SK-N-SH treated with all-trans-retinoic acid at 6 μM for 48 hours (cell line): ENCODE measurements around the gene DYSF.

Experiments used
- ATAC-seq: fragments of 200-7000 bp; cut with Tn5 transposase; 3 replicates; pipeline ENCODE4 v1.9.1; 2020; ENCODE audit warnings: mild to moderate bottlenecking, moderate library complexity
- ARNTL ChIP-seq: fragments of 450-650 bp; formaldehyde crosslinking; IDR thresholded peaks from 2 replicates; pipeline ENCODE4 v1.5.0; 2020; ENCODE audit warnings: low read depth, mild to moderate bottlenecking, moderate library complexity, borderline replicate concordance
- BACH2 ChIP-seq: fragments of 250-450 bp; sonication (Bioruptor Pico); IDR thresholded peaks from 2 replicates; pipeline ENCODE4 v1.9.0; 2021; ENCODE audit warnings: mild to moderate bottlenecking, borderline replicate concordance
- CREB5 ChIP-seq: fragments of 250-450 bp; sonication (Bioruptor Pico); IDR thresholded peaks from 2 replicates; pipeline ENCODE4 v1.5.1; 2020; ENCODE audit warnings: low read depth, mild to moderate bottlenecking, moderate library complexity
- CSDC2 ChIP-seq: fragments of 250-450 bp; sonication (Bioruptor Pico); IDR thresholded peaks from 2 replicates; pipeline ENCODE4 v1.5.0; 2020; ENCODE audit warnings: mild to moderate bottlenecking, moderate library complexity
- ESRRG ChIP-seq: fragments of 250-450 bp; sonication (Bioruptor Pico); IDR thresholded peaks from 2 replicates; pipeline ENCODE4 v1.6.1; 2021; ENCODE audit warnings: mild to moderate bottlenecking
- GLIS3 ChIP-seq: fragments of 250-450 bp; sonication (Bioruptor Pico); IDR thresholded peaks from 2 replicates; pipeline ENCODE4 v1.5.0; 2020; ENCODE audit warnings: mild to moderate bottlenecking, moderate library complexity
- ISL1 ChIP-seq: fragments of 250-450 bp; sonication (Bioruptor Pico); IDR thresholded peaks from 2 replicates; pipeline ENCODE4 v2.1.2; 2022; ENCODE audit warnings: mild to moderate bottlenecking, moderate library complexity
- OSR1 ChIP-seq: fragments of 250-450 bp; sonication (Bioruptor Pico); IDR thresholded peaks from 2 replicates; pipeline ENCODE4 v1.8.0; 2022; ENCODE audit warnings: moderate library complexity, mild to moderate bottlenecking, inconsistent platforms
- PATZ1 ChIP-seq: fragments of 250-450 bp; sonication (Bioruptor Pico); IDR thresholded peaks from 2 replicates; pipeline ENCODE4 v1.8.0; 2020; ENCODE audit warnings: mild to moderate bottlenecking, moderate library complexity, borderline replicate concordance
- POU6F1 ChIP-seq: fragments of 250-450 bp; sonication (Bioruptor Pico); IDR thresholded peaks from 2 replicates; pipeline ENCODE4 v1.8.0; 2021; ENCODE audit warnings: low read depth, mild to moderate bottlenecking, moderate library complexity, borderline replicate concordance
- RARB ChIP-seq: fragments of 250-450 bp; sonication (Bioruptor Pico); IDR thresholded peaks from 2 replicates; pipeline ENCODE4 v1.8.0; 2021; ENCODE audit warnings: mild to moderate bottlenecking, moderate library complexity
- SNAI2 ChIP-seq: fragments of 250-450 bp; sonication (Bioruptor Pico); IDR thresholded peaks from 2 replicates; pipeline ENCODE4 v1.5.0; 2020; ENCODE audit warnings: mild to moderate bottlenecking, moderate library complexity
- TCF4 ChIP-seq: fragments of 250-450 bp; sonication (Bioruptor Pico); IDR thresholded peaks from 2 replicates; pipeline ENCODE4 v1.8.0; 2021; ENCODE audit warnings: mild to moderate bottlenecking, moderate library complexity, borderline replicate concordance
- TOX ChIP-seq: fragments of 250-450 bp; sonication (Bioruptor Pico); IDR thresholded peaks from 2 replicates; pipeline ENCODE4 v1.8.0; 2021; ENCODE audit warnings: mild to moderate bottlenecking, moderate library complexity, borderline replicate concordance
- TSHZ2 ChIP-seq: fragments of 250-450 bp; sonication (Bioruptor Pico); IDR thresholded peaks from 2 replicates; pipeline ENCODE4 v1.5.0; 2020; ENCODE audit warnings: mild to moderate bottlenecking, moderate library complexity
- ZC3H10 ChIP-seq: fragments of 250-450 bp; sonication (Bioruptor Pico); IDR thresholded peaks from 2 replicates; pipeline ENCODE4 v1.5.1; 2021; ENCODE audit warnings: mild to moderate bottlenecking, moderate library complexity
- ZFP3 ChIP-seq: fragments of 250-450 bp; sonication (Bioruptor Pico); IDR thresholded peaks from 2 replicates; pipeline ENCODE4 v1.5.0; 2020; ENCODE audit warnings: mild to moderate bottlenecking, moderate library complexity
- ZFP30 ChIP-seq: fragments of 450-650 bp; formaldehyde crosslinking; IDR thresholded peaks from 2 replicates; pipeline ENCODE4 v1.5.0; 2022; ENCODE audit warnings: mild to moderate bottlenecking, moderate library complexity
- ZNF70 ChIP-seq: fragments of 450-650 bp; formaldehyde crosslinking; IDR thresholded peaks from 2 replicates; pipeline ENCODE4 v1.5.0; 2020; ENCODE audit warnings: mild to moderate bottlenecking, moderate library complexity
- ZNF8 ChIP-seq: fragments of 450-650 bp; formaldehyde crosslinking; IDR thresholded peaks from 2 replicates; pipeline ENCODE4 v1.5.0; 2020; ENCODE audit warnings: mild to moderate bottlenecking, moderate library complexity

DYSF gene

GRCh38 chr2:71449343-71449742 lies 4.0 kb upstream of the DYSF start:
- TF ChIP-seq CREB5, result no peak
- TF ChIP-seq ISL1 (CRISPR knock-in tag), result no peak
- no peak for TF ChIP-seq TSHZ2 (CRISPR knock-in tag)

GRCh38 chr2:71451705-71452104 lies 1.7 kb upstream of the DYSF start:
- no peak for ATAC-seq
- TF ChIP-seq ZFP30 (CRISPR knock-in tag), result no peak
- TF ChIP-seq PATZ1, result no peak
- TF ChIP-seq ZC3H10, result no peak

More at GRCh38 chr2:71449343-71449742, 4.0 kb upstream of the DYSF start:
- no peak for ATAC-seq

- ATAC-seq, result 0 out of 3 replicates have a peak, but pooled peaks have one; percentile 21
- TF ChIP-seq ARNTL (CRISPR knock-in tag) (no peak), ESRRG (no peak)
Observed at GRCh38 chr2:71452565-71452964, 796 bp upstream of the DYSF start.

GRCh38 chr2:71454221-71455010 lies 1.1 kb downstream of the DYSF start:
- no peak for ATAC-seq
- no peak for TF ChIP-seq ESRRG
- no peak for TF ChIP-seq BACH2 (CRISPR knock-in tag)
- no peak for TF ChIP-seq ZNF70 (CRISPR knock-in tag)
- TF ChIP-seq TOX (CRISPR knock-in tag), result no peak
- TF ChIP-seq SNAI2 (CRISPR knock-in tag), result no peak
- no peak for TF ChIP-seq OSR1 (CRISPR knock-in tag)
- TF ChIP-seq GLIS3 (CRISPR knock-in tag), result no peak
- TF ChIP-seq ZFP30 (CRISPR knock-in tag), result no peak
- TF ChIP-seq TCF4 (CRISPR knock-in tag), result no peak
- TF ChIP-seq POU6F1 (CRISPR knock-in tag), result no peak
- no peak for TF ChIP-seq CSDC2
- TF ChIP-seq CREB5, result no peak
- TF ChIP-seq ISL1 (CRISPR knock-in tag), result no peak
- no peak for TF ChIP-seq RARB (CRISPR knock-in tag)
- no peak for TF ChIP-seq ZNF8 (CRISPR knock-in tag)
- TF ChIP-seq TSHZ2 (CRISPR knock-in tag), result no peak
- TF ChIP-seq PATZ1, result no peak
- TF ChIP-seq ZC3H10, result no peak
- no peak for TF ChIP-seq ZFP3 (CRISPR knock-in tag)
